Measurements from ENCODE around the gene WNT9B. TPM values are rescaled to one million over a fixed set of nuclear protein-coding genes. Genes with fewer than 3 reads are reported as not detected.

Gene WNT9B
- total RNA-seq, 1 experiment from 2014 or later, result 0.70 TPM

- Mint-ChIP-seq H3K27ac (no peak overlapping the region), H3K4me1 (peaks cover 14 to 17% of the 10 kb centered on the region in 2 experiments), H3K36me3 (ENCODE audit: insufficient read depth in 1 of 3, low read depth in 3 of 3) (no peaks in the 10 kb centered on the region), H3K4me3 (no peak overlapping the region), H3K9me3 (no peaks in the 10 kb centered on the region), H3K27me3 (ENCODE audit: low read depth) (peaks cover 13% of the 10 kb centered on the region)
- Histone ChIP-seq H3K18ac (ENCODE audit: insufficient read length, low read depth, low read length) (no peak overlapping the region), H2AK5ac (ENCODE audit: insufficient read length, low read length) (no peak overlapping the region), H3K27ac (ENCODE audit: insufficient read length, low read depth, low read length) (no peak overlapping the region), H3K23me2 (ENCODE audit: insufficient read length, low read depth, low read length, poor library complexity, severe bottlenecking) (no peaks in the 10 kb centered on the region), H2BK20ac (ENCODE audit: low read depth, low read length, poor library complexity, severe bottlenecking) (no peak overlapping the region), H3K23ac (ENCODE audit: insufficient read length, low read depth, low read length) (no peak overlapping the region), H3K9ac (ENCODE audit: extremely low read depth, insufficient read length, low read length) (no peak overlapping the region), H3K9me3 (ENCODE audit: control insufficient read depth, low read depth, low read length) (no peaks in the 10 kb centered on the region), H4K8ac (replicated peaks; ENCODE audit: insufficient read length, low read depth, low read length) (no peak overlapping the region), H3K79me2 (ENCODE audit: insufficient read depth, low read length) (no peaks in the 10 kb centered on the region), H3K4me2 (ENCODE audit: insufficient read depth, insufficient read length, low read length) (no peak overlapping the region), H3T11ph (ENCODE audit: low read length) (no peak overlapping the region), H2AFZ (ENCODE audit: low read length) (no peak overlapping the region), H3K4ac (ENCODE audit: low read depth, low read length) (no peak overlapping the region), H4K5ac (ENCODE audit: insufficient read length, low read depth, low read length) (no peak overlapping the region), H3K14ac (ENCODE audit: insufficient read depth, low read length) (no peak overlapping the region; the same call in 1 of the 2 replicates), H3K56ac (ENCODE audit: insufficient read length, low read depth, low read length) (no peak overlapping the region), H3K4me1 (ENCODE audit: insufficient read depth, low read length) (peaks cover 2% of the 10 kb centered on the region; the same call in 1 of the 2 replicates), H2BK120ac (ENCODE audit: low read depth, low read length, poor library complexity, severe bottlenecking) (no peak overlapping the region), H2BK15ac (ENCODE audit: low read depth, low read length) (no peak overlapping the region), H2BK5ac (ENCODE audit: insufficient read length, low read length) (no peak overlapping the region), H3K27me3 (ENCODE audit: insufficient read depth, low read length) (no peaks in the 10 kb centered on the region), H4K20me1 (ENCODE audit: control insufficient read depth, insufficient read depth, insufficient read length) (no peaks in the 10 kb centered on the region), H2BK12ac (ENCODE audit: insufficient read length, low read depth, low read length) (no peak overlapping the region), H4K91ac (ENCODE audit: insufficient read length, low read depth, low read length) (no peak overlapping the region), H3K79me1 (ENCODE audit: insufficient read depth, low read depth, low read length, poor library complexity, severe bottlenecking) (no peaks in the 10 kb centered on the region)
- TF ChIP-seq CTCF (conservative IDR thresholded peaks at IDR 0.05), result no peak
- peak; percentile 77 for DNase-seq
- WGBS (ENCODE audit: extremely low coverage, insufficient read length, low lambda C conversion rate), result no CpG with 5 or more reads among the region's 8 CpGs
Measured at GRCh38 chr17:46865100-46865499, 13.7 kb downstream of the WNT9B start.
